H1 (cell line): Measurements from ENCODE around the gene KRT37.

Source experiments
- BRCA1 ChIP-seq: IDR thresholded peaks from 2 replicates; pipeline ENCODE4 v1.6.1; 2012; ENCODE audit warnings: low read depth, low read length, improper control_type of control experiment
- EZH2 ChIP-seq: fragments of 200-600 bp; sonication (generic); IDR thresholded peaks from 2 replicates; pipeline ENCODE4 v1.7.1; 2012; ENCODE audit warnings: low read depth, mild to moderate bottlenecking, moderate library complexity, low read length, inconsistent platforms; ENCODE audit not compliant: severe bottlenecking
- JUN ChIP-seq: IDR thresholded peaks from 2 replicates; pipeline ENCODE4 v1.6.1; 2011; ENCODE audit warnings: low read depth, mild to moderate bottlenecking, improper control_type of control experiment, low read length
- NRF1 ChIP-seq: IDR thresholded peaks from 2 replicates; pipeline ENCODE4 v1.6.1; 2011; ENCODE audit warnings: mild to moderate bottlenecking, low read depth, low read length, improper control_type of control experiment
- POLR2AphosphoS5 ChIP-seq: IDR thresholded peaks from 2 replicates; pipeline ENCODE4 v1.6.1; 2011; ENCODE audit warnings: low read depth, low read length
- RBBP5 ChIP-seq: IDR thresholded peaks from 2 replicates; pipeline ENCODE4 v1.7.1; 2012; ENCODE audit warnings: low read depth, mild to moderate bottlenecking, inconsistent platforms, low read length, moderate library complexity, borderline replicate concordance
- SP1 ChIP-seq: IDR thresholded peaks from 2 replicates; pipeline ENCODE4 v1.6.1; 2011; ENCODE audit warnings: low read depth, low read length
- SP4 ChIP-seq: IDR thresholded peaks from 2 replicates; pipeline ENCODE4 v1.6.1; 2012; ENCODE audit warnings: low read length, inconsistent platforms
- TAF7 ChIP-seq: optimal IDR thresholded peaks from 2 replicates; pipeline ENCODE3; 2011; ENCODE audit warnings: low read depth, mild to moderate bottlenecking, inconsistent platforms, low read length, moderate library complexity, borderline replicate concordance
- TBP ChIP-seq: IDR thresholded peaks from 2 replicates; pipeline ENCODE4 v1.6.1; 2011; ENCODE audit warnings: low read depth, low read length, improper control_type of control experiment
- TF ChIP-seq, protein P1 (sequence below): IDR thresholded peaks from 2 replicates; pipeline ENCODE4 v1.6.1; 2012; ENCODE audit warnings: inconsistent platforms
- TF ChIP-seq, protein P2 (sequence below), 3 experiments: IDR thresholded peaks; 1 replicate in 2 of 3; 2 replicates in 1 of 3; pipeline versions ENCODE4 v1.5.1 to v1.6.1; 2011; ENCODE audit warnings: low read length in 3 of 3, mild to moderate bottlenecking in 3 of 3, inconsistent platforms in 2 of 3, low read depth in 1 of 3, moderate library complexity in 1 of 3; ENCODE audit not compliant: insufficient read depth in 1 of 3; ENCODE audit errors: control extremely low read depth in 1 of 3

DNA sequence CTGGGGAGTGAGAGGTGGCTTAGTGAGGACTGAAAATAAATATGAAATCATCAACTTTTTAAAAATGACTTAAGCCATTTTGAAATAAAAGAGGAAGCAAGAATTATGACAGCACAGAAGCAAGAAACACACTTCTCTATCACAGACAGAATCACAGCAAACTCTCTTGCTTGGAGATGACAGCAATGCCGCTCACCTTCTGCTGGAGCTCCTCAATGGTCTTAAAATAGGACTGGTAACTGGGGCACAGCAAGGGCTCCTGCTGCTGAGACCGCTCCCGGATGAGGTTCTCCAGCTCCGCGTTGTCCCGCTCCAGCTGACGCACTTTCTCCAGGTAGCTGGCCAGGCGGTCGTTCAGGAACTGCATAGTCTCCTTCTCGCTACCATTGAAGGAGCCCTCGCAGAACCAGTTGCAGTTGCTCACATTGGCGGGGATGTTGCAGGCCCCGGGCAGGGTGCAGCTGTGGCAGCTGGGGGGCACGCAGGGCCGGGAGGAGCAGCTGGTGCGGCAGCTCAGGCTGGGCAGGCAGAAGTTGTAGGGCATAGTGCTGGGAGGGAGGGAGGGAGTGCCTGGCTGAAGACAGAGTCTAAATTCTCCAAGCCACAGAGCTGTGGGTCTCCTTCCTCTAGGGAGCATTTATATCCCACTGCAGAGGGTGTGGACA, 27.3 kb downstream of the KRT37 start, which contains the start of gene KRT31:
- TF ChIP-seq, protein P1, sequence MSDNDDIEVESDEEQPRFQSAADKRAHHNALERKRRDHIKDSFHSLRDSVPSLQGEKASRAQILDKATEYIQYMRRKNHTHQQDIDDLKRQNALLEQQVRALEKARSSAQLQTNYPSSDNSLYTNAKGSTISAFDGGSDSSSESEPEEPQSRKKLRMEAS: no peak
- TF ChIP-seq, protein P2, sequence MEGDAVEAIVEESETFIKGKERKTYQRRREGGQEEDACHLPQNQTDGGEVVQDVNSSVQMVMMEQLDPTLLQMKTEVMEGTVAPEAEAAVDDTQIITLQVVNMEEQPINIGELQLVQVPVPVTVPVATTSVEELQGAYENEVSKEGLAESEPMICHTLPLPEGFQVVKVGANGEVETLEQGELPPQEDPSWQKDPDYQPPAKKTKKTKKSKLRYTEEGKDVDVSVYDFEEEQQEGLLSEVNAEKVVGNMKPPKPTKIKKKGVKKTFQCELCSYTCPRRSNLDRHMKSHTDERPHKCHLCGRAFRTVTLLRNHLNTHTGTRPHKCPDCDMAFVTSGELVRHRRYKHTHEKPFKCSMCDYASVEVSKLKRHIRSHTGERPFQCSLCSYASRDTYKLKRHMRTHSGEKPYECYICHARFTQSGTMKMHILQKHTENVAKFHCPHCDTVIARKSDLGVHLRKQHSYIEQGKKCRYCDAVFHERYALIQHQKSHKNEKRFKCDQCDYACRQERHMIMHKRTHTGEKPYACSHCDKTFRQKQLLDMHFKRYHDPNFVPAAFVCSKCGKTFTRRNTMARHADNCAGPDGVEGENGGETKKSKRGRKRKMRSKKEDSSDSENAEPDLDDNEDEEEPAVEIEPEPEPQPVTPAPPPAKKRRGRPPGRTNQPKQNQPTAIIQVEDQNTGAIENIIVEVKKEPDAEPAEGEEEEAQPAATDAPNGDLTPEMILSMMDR (IDR thresholded peaks at IDR 0.05; ENCODE audit: control extremely low read depth in 1 of 3, insufficient read depth in 1 of 3, low read depth in 1 of 3, low read length in 3 of 3): no peak
- TF ChIP-seq RBBP5 (no peak), TAF7 (no peak), POLR2AphosphoS5 (no peak), BRCA1 (no peak), EZH2 (no peak), TBP (no peak), JUN (no peak), SP1 (no peak), NRF1 (no peak), SP4 (no peak)
